ENCODE results near the gene ELK3. TPM values are rescaled to one million over a fixed set of nuclear protein-coding genes. Genes with fewer than 3 reads are reported as not detected.

Gene ELK3
- total and polyA plus RNA-seq, 2 of the 13 experiments (the other 11 are each of a cell fraction or from before 2014, with no cell fraction given), result 2.9 to 3.2 TPM

GRCh38 chr12:96295532-96296160, 101.5 kb downstream of the ELK3 start (continued):
- TF ChIP-seq ZBTB49 (CRISPR knock-in tag; IDR thresholded peaks at IDR 0.05; ENCODE audit: borderline replicate concordance) (no peak), ZNF549 (CRISPR knock-in tag; IDR thresholded peaks at IDR 0.05) (no peak), ZNF24 (IDR thresholded peaks at IDR 0.05) (no peak), TARDBP (CRISPR knock-in tag; IDR thresholded peaks at IDR 0.05) (no peak), HMG20B (CRISPR knock-in tag; conservative IDR thresholded peaks at IDR 0.05) (no peak)

DNA sequence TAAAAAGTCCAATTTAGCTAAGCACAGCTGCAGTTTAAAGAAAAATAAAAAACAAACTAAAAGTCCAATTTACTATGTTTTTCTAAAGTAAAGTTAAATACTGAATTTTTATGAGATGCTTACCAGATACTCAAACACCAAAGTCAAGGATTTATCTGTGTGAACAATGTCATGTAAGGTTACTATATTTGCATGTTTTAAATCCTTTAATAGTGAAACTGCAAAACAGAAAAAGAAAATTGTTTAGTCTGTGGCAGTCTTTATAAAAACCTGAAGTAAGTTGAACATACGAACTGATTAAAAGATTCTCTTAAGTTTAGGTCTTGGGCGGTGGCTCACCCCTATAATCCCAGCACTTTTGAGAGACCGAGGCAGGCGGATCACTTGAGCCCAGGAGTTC, 103.3 kb downstream of the ELK3 start:
- Histone ChIP-seq H3K9ac (ENCODE audit: insufficient read depth, low read depth, low read length) (no peak overlapping the region), H2AFZ (ENCODE audit: low read length) (no peak overlapping the region), H3K9me3 (ENCODE audit: low read length) (no peaks in the 10 kb centered on the region), H3K4me1 (ENCODE audit: insufficient read depth, low read length) (peaks cover under 1% of the 10 kb centered on the region; the same call in 1 of the 2 replicates), H3K27ac (ENCODE audit: extremely low read length, insufficient read depth, low read length) (no peak overlapping the region), H3K4me2 (ENCODE audit: low read depth, low read length) (no peak overlapping the region), H3K36me3 (replicated peaks in 1 of 2; ENCODE audit: control insufficient read depth in 1 of 2, insufficient read depth in 2 of 2, low read length in 2 of 2) (peaks cover 0 to 7% of the 10 kb centered on the region in 2 experiments; a peak in 2 of 5 replicates), H3K79me2 (ENCODE audit: insufficient read depth, low read length) (no peaks in the 10 kb centered on the region), H4K20me1 (ENCODE audit: insufficient read depth, low read length) (no peaks in the 10 kb centered on the region), H3K27me3 (ENCODE audit: control insufficient read depth in 1 of 2, insufficient read depth in 2 of 2, low read length in 2 of 2) (no peaks in the 10 kb centered on the region), H3K4me3 (replicated peaks in 1 of 3; ENCODE audit: insufficient read depth in 1 of 3, low read depth in 2 of 3, low read length in 3 of 3) (no peak overlapping the region)
- FAIRE-seq (no peak), DNase-seq (ENCODE audit: low spot score) (no peak), ATAC-seq (no peak)
- WGBS (ENCODE audit: low lambda C conversion rate), result 98% methylated on average over 4 of the region's 4 CpGs
- ChIA-PET CTCF (ENCODE audit: low intra/inter-chr PET ratio, low total read pairs) (no interaction called here), POLR2A (no interaction called here)
- TF ChIP-seq, protein P1, sequence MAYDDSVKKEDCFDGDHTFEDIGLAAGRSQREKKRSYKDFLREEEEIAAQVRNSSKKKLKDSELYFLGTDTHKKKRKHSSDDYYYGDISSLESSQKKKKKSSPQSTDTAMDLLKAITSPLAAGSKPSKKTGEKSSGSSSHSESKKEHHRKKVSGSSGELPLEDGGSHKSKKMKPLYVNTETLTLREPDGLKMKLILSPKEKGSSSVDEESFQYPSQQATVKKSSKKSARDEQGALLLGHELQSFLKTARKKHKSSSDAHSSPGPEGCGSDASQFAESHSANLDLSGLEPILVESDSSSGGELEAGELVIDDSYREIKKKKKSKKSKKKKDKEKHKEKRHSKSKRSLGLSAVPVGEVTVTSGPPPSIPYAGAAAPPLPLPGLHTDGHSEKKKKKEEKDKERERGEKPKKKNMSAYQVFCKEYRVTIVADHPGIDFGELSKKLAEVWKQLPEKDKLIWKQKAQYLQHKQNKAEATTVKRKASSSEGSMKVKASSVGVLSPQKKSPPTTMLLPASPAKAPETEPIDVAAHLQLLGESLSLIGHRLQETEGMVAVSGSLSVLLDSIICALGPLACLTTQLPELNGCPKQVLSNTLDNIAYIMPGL (CRISPR knock-in tag; IDR thresholded peaks at IDR 0.05; ENCODE audit: borderline replicate concordance in 1 of 2, low read depth in 1 of 2), result no peak
- TF ChIP-seq KLF11 (CRISPR knock-in tag; IDR thresholded peaks at IDR 0.05), result no peak
- TF ChIP-seq RBFOX2 (IDR thresholded peaks at IDR 0.05; ENCODE audit: low read depth, low read length), result no peak
- no TSS peak for BruUV-seq (replicated peaks)
- intact Hi-C loops (cut with micrococcal nuclease; ENCODE audit: unreplicated experiment), result no loop called here
- in situ Hi-C loops (cut with HindIII; ENCODE audit: extremely low pct_ligation_motif_present, low pct_unique_long_range_greater_than_20kb), result no loop called here

Data from HepG2 (cell line).